SK-N-SH (cell line): ENCODE data around the gene MAP3K13. TPM values are rescaled to one million over a fixed set of nuclear protein-coding genes. Genes with fewer than 3 reads are reported as not detected.

ENCODE experiments used
- CTCF ChIA-PET: fragments of 300-600, 350-600 bp; formaldehyde crosslinking; extraction: SDS; loops from one replicate; lab custom pipeline; 2021; lab: Yijun Ruan, JAX
- POLR2A ChIA-PET: fragments of 350-600 bp; sonication (Branson Sonifier 250); formaldehyde crosslinking; extraction: SDS; loops from one replicate; lab custom pipeline; 2020; ENCODE audit warnings: antibody characterized with exemption, inconsistent platforms; lab: Yijun Ruan, JAX
- DNase-seq: peaks from one replicate; pipeline ENCODE4 v3.0.0; 2012
- H2AFZ ChIP-seq: fragments of 200-600 bp; sonication (generic); 2 replicates; pipeline ENCODE4 v1.8.1; 2016; ENCODE audit warnings: antibody characterized with exemption, mild to moderate bottlenecking, low read depth
- H3F3A ChIP-seq: fragments of 200-600 bp; sonication (generic); replicated peaks from 2 replicates; pipeline ENCODE3; 2016; ENCODE audit warnings: antibody characterized with exemption, mild to moderate bottlenecking; ENCODE audit not compliant: insufficient read depth
- H3K27ac ChIP-seq, 2 experiments: fragments of 200-500 bp in 1 of 2; fragments of 200-600 bp in 1 of 2; sonication (Bioruptor generic) in 1 of 2; sonication (generic), shearing (Covaris generic) in 1 of 2; 2 replicates each; pipeline versions ENCODE4 v1.5.1 to v1.6.1; 2014 to 2016; ENCODE audit warnings: low read depth in 2 of 2, inconsistent platforms in 1 of 2, low read length in 1 of 2, mild to moderate bottlenecking in 1 of 2, mixed read lengths in 1 of 2
- H3K27me3 ChIP-seq: fragments of 200-600 bp; sonication (generic), shearing (Covaris generic); 2 replicates; pipeline ENCODE4 v1.6.1; 2016; ENCODE audit warnings: mixed run types; ENCODE audit not compliant: insufficient read depth
- H3K36me3 ChIP-seq, 2 experiments: fragments of 200-500 bp in 1 of 2; fragments of 200-600 bp in 1 of 2; sonication (Bioruptor generic) in 1 of 2; sonication (generic) in 1 of 2; replicated peaks in 1 of 2; 2 replicates each; pipeline versions ENCODE3 to v1.5.1; 2014 to 2016; ENCODE audit warnings: low read length in 1 of 2, mild to moderate bottlenecking in 1 of 2; ENCODE audit not compliant: insufficient read depth in 2 of 2, control insufficient read depth in 1 of 2
- H3K4me1 ChIP-seq, 2 experiments: fragments of 200-500 bp in 1 of 2; fragments of 200-600 bp in 1 of 2; sonication (Bioruptor generic) in 1 of 2; sonication (generic), shearing (Covaris generic) in 1 of 2; 2 replicates each; pipeline versions ENCODE4 v1.5.1 to v1.6.1; 2014 to 2016; ENCODE audit warnings: low read depth in 1 of 2, low read length in 1 of 2, mixed run types in 1 of 2; ENCODE audit not compliant: insufficient read depth in 2 of 2, control insufficient read depth in 1 of 2
- H3K4me2 ChIP-seq: fragments of 200-600 bp; sonication (generic), shearing (Covaris generic); 2 replicates; pipeline ENCODE4 v1.6.1; 2017; ENCODE audit warnings: mixed run types
- H3K4me3 ChIP-seq, 2 experiments: fragments of 200-500 bp in 1 of 2; fragments of 200-600 bp in 1 of 2; sonication (Bioruptor generic) in 1 of 2; sonication (generic), shearing (Covaris generic) in 1 of 2; 2 replicates each; pipeline versions ENCODE4 v1.5.1 to v1.8.1; 2014 to 2016; ENCODE audit warnings: low read depth in 2 of 2, inconsistent platforms in 1 of 2, low read length in 1 of 2, mild to moderate bottlenecking in 1 of 2, mixed read lengths in 1 of 2, moderate library complexity in 1 of 2
- H3K79me2 ChIP-seq: fragments of 200-600 bp; sonication (generic); 2 replicates; pipeline ENCODE4 v1.8.1; 2017; ENCODE audit warnings: mild to moderate bottlenecking; ENCODE audit not compliant: insufficient read depth
- H3K9ac ChIP-seq: fragments of 200-600 bp; sonication (generic); 2 replicates; pipeline ENCODE4 v1.6.1; 2017; ENCODE audit warnings: mixed run types
- H3K9me2 ChIP-seq: fragments of 200-600 bp; sonication (generic); 2 replicates; pipeline ENCODE4 v1.6.1; 2017; ENCODE audit warnings: mixed run types
- H3K9me3 ChIP-seq: fragments of 200-600 bp; sonication (generic); 2 replicates; pipeline ENCODE4 v1.6.1; 2017; ENCODE audit warnings: mixed run types, mild to moderate bottlenecking, moderate library complexity
- H4K20me1 ChIP-seq: fragments of 200-600 bp; sonication (generic); 2 replicates; pipeline ENCODE4 v1.6.1; 2017; ENCODE audit warnings: mild to moderate bottlenecking, mixed run types; ENCODE audit not compliant: insufficient read depth
- ELF1 ChIP-seq: IDR thresholded peaks from 2 replicates; pipeline ENCODE4 v1.4.0; 2012
- EP300 ChIP-seq, 2 experiments: IDR thresholded peaks; 2 replicates each; pipeline versions ENCODE4 v1.4.0 to v1.6.1; 2012; ENCODE audit warnings: borderline replicate concordance in 1 of 2, low read depth in 1 of 2, low read length in 1 of 2
- EZH2phosphoT487 ChIP-seq: fragments of 200-600 bp; sonication (generic); IDR thresholded peaks from 2 replicates; pipeline ENCODE4 v1.6.1; 2017; ENCODE audit warnings: low read depth, mixed run types, mild to moderate bottlenecking, antibody characterized with exemption, moderate library complexity, borderline replicate concordance
- FOSL2 ChIP-seq: IDR thresholded peaks from 2 replicates; pipeline ENCODE4 v1.4.0; 2012; ENCODE audit warnings: low read depth, mild to moderate bottlenecking, moderate library complexity, borderline replicate concordance
- GABPA ChIP-seq: IDR thresholded peaks from 2 replicates; pipeline ENCODE4 v1.4.0; 2012; ENCODE audit warnings: low read depth, mild to moderate bottlenecking
- GATA2 ChIP-seq: sonication (generic); formaldehyde crosslinking; IDR thresholded peaks from 2 replicates; pipeline ENCODE4 v1.5.0; 2020; ENCODE audit warnings: mild to moderate bottlenecking, missing genetic modification reagents
- JUND ChIP-seq: IDR thresholded peaks from 2 replicates; pipeline ENCODE4 v1.4.0; 2012
- MXI1 ChIP-seq: IDR thresholded peaks from 2 replicates; pipeline ENCODE4 v1.6.1; 2012; ENCODE audit warnings: mild to moderate bottlenecking, low read depth, low read length, improper control_type of control experiment
- NFIC ChIP-seq: IDR thresholded peaks from 2 replicates; pipeline ENCODE4 v1.4.0; 2012; ENCODE audit warnings: borderline replicate concordance
- NRF1 ChIP-seq: IDR thresholded peaks from 2 replicates; pipeline ENCODE4 v1.6.1; 2012; ENCODE audit warnings: low read depth, mild to moderate bottlenecking, low read length
- RAD21 ChIP-seq: IDR thresholded peaks from 2 replicates; pipeline ENCODE4 v1.6.1; 2012; ENCODE audit warnings: mild to moderate bottlenecking, low read length
- SMC3 ChIP-seq: IDR thresholded peaks from 2 replicates; pipeline ENCODE4 v1.6.1; 2012; ENCODE audit warnings: low read depth, low read length, improper control_type of control experiment
- TEAD4 ChIP-seq: IDR thresholded peaks from 2 replicates; pipeline ENCODE4 v1.4.0; 2012; ENCODE audit warnings: mild to moderate bottlenecking, borderline replicate concordance; ENCODE audit not compliant: insufficient read depth
- YY1 ChIP-seq: IDR thresholded peaks from 2 replicates; pipeline ENCODE4 v1.4.0; 2012; ENCODE audit warnings: low read depth, mild to moderate bottlenecking
- WGBS: methylation state at CpG from one replicate; pipeline ENCODE4 v1.1.6; 2017; ENCODE audit warnings: low lambda C conversion rate; 5-methylcytosine and 5-hydroxymethylcytosine counted together
- polyA plus RNA-seq, 3 experiments: library from polyadenylated mRNA; depleted of rRNA; stranded (reverse); fragments of >200 nt; gene quantifications; 2 replicates each; pipeline ENCODE4 v1.2.3, GENCODE V29; 2012
- TF ChIP-seq, protein P1 (sequence below): IDR thresholded peaks from 2 replicates; pipeline ENCODE4 v1.4.0; 2012; ENCODE audit warnings: low read depth, borderline replicate concordance
- TF ChIP-seq, protein P2 (sequence below): IDR thresholded peaks from 2 replicates; pipeline ENCODE4 v1.6.1; 2012; ENCODE audit warnings: mild to moderate bottlenecking, low read depth, low read length, moderate library complexity

Gene MAP3K13
- polyA plus RNA-seq, 1 of the 3 experiments (the other 2 are of a cell fraction) = 9.1 TPM

DNA sequence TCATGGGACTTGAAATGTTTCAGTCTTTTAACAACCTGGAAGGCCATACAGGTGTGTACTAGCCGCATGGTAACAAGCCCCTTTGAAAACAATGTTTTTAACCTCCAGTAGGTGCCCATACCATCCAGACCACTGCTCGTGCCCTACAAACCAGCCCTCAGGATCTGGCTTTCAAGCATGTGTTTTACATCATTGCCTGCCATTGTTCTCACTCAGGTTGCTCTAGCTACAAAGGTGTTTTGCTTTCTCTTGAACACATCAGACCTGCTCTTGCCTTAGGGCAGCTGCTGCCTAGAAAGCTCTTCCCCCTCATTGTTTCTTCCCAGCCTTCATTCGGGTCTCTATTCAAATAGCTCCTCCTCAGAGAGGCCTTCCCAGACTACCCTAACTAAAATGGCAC, 32.3 kb upstream of the MAP3K13 start:
- Histone ChIP-seq H3K9ac (no peak overlapping the region), H3K9me3 (no peaks in the 10 kb centered on the region), H3K27ac (no peak overlapping the region), H3K4me2 (no peak overlapping the region), H3K4me1 (no peaks in the 10 kb centered on the region), H3K79me2 (no peaks in the 10 kb centered on the region), H3K4me3 (no peak overlapping the region), H3K36me3 (no peaks in the 10 kb centered on the region), H3K27me3 (no peaks in the 10 kb centered on the region), H3K9me2 (no peaks in the 10 kb centered on the region; the same call in 1 of the 2 replicates), H3F3A (no peaks in the 10 kb centered on the region), H4K20me1 (no peaks in the 10 kb centered on the region), H2AFZ (no peak overlapping the region)
- 87% methylated on average over 3 of the region's 3 CpGs for WGBS
- ChIA-PET CTCF (interaction anchor here (1.2 kb wide), 1 partner anchor 71 kb away, joined by 3 read pairs; no protein-coding TSS in a partner anchor), POLR2A (no interaction called here)
- DNase-seq = no peak
- TF ChIP-seq, protein P1, sequence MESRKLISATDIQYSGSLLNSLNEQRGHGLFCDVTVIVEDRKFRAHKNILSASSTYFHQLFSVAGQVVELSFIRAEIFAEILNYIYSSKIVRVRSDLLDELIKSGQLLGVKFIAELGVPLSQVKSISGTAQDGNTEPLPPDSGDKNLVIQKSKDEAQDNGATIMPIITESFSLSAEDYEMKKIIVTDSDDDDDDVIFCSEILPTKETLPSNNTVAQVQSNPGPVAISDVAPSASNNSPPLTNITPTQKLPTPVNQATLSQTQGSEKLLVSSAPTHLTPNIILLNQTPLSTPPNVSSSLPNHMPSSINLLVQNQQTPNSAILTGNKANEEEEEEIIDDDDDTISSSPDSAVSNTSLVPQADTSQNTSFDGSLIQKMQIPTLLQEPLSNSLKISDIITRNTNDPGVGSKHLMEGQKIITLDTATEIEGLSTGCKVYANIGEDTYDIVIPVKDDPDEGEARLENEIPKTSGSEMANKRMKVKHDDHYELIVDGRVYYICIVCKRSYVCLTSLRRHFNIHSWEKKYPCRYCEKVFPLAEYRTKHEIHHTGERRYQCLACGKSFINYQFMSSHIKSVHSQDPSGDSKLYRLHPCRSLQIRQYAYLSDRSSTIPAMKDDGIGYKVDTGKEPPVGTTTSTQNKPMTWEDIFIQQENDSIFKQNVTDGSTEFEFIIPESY = no peak
- TF ChIP-seq TEAD4 (no peak), FOSL2 (no peak), GATA2 (CRISPR knock-in tag) (no peak), RAD21 (no peak), EP300 (IDR thresholded peaks at IDR 0.05; ENCODE audit: borderline replicate concordance in 1 of 2, low read depth in 1 of 2, low read length in 1 of 2) (no peak)
- TF ChIP-seq, protein P2, sequence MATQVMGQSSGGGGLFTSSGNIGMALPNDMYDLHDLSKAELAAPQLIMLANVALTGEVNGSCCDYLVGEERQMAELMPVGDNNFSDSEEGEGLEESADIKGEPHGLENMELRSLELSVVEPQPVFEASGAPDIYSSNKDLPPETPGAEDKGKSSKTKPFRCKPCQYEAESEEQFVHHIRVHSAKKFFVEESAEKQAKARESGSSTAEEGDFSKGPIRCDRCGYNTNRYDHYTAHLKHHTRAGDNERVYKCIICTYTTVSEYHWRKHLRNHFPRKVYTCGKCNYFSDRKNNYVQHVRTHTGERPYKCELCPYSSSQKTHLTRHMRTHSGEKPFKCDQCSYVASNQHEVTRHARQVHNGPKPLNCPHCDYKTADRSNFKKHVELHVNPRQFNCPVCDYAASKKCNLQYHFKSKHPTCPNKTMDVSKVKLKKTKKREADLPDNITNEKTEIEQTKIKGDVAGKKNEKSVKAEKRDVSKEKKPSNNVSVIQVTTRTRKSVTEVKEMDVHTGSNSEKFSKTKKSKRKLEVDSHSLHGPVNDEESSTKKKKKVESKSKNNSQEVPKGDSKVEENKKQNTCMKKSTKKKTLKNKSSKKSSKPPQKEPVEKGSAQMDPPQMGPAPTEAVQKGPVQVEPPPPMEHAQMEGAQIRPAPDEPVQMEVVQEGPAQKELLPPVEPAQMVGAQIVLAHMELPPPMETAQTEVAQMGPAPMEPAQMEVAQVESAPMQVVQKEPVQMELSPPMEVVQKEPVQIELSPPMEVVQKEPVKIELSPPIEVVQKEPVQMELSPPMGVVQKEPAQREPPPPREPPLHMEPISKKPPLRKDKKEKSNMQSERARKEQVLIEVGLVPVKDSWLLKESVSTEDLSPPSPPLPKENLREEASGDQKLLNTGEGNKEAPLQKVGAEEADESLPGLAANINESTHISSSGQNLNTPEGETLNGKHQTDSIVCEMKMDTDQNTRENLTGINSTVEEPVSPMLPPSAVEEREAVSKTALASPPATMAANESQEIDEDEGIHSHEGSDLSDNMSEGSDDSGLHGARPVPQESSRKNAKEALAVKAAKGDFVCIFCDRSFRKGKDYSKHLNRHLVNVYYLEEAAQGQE = no peak

DNA sequence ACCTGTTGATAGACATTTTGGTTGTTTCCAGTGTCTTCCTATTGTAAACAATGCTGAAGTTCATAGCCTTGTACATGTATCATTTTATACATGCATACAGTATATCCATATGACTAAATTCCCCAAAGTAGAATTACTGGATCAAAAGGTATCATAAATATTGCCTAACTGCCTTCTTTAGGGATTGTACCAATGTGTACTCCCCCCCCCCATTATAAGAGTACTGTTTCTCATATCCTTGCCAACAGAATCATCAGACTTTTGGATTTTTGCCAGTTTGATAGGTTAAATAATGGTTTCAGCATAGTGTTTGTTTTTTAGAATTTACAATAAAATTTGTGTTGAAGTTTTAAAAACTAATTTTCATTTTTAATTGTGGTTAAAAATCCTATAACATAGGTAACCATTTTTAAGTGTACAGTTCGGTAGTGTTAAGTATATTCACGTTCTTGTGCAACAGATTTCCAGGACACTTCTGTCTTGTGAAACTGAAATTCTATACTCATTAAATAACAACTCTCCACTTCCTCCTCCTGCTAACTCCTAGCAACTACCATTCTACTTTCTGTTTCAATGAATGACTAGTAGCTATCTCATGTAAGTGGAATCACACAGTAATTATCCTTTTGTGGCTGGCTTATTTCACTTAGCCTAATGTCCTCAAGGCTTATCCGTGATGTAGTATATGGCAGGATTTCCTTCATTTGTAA, 30.8 kb upstream of the MAP3K13 start:
- no peaks in the 10 kb centered on the region; the same call in 1 of the 2 replicates for H3K9me2 ChIP-seq
- no peaks in the 10 kb centered on the region for H3K27me3 ChIP-seq
- H4K20me1 ChIP-seq = no peaks in the 10 kb centered on the region
- no peaks in the 10 kb centered on the region for H3K79me2 ChIP-seq
- POLR2A ChIA-PET = no interaction called here
- no peak for DNase-seq
- H2AFZ ChIP-seq = no peak overlapping the region
- TF ChIP-seq YY1 (no peak), FOSL2 (no peak), SMC3 (no peak), TEAD4 (no peak), GABPA (no peak), MXI1 (no peak), NFIC (no peak), JUND (no peak), ELF1 (no peak), RAD21 (no peak), EZH2phosphoT487 (no peak), NRF1 (no peak)
- TF ChIP-seq, protein P1 = no peak
- no peaks in the 10 kb centered on the region for H3K36me3 ChIP-seq
- no peaks in the 10 kb centered on the region for H3K4me1 ChIP-seq
- H3K27ac ChIP-seq = no peak overlapping the region
- H3K4me2 ChIP-seq = no peak overlapping the region
- 86% methylated on average over 3 of the region's 3 CpGs for WGBS
- H3K9me3 ChIP-seq = no peaks in the 10 kb centered on the region
- CTCF ChIA-PET = interaction anchor here (1.0 kb wide), 1 partner anchor 24 kb away, joined by 3 read pairs; no protein-coding TSS in a partner anchor
- no peak overlapping the region for H3K4me3 ChIP-seq
- H3K9ac ChIP-seq = no peak overlapping the region
- no peaks in the 10 kb centered on the region for H3F3A ChIP-seq
